Panc1 (cell line): Measurements from ENCODE around the gene MAJIN. TPM values are rescaled to one million over a fixed set of nuclear protein-coding genes. Genes with fewer than 3 reads are reported as not detected.

Source experiments
- ATAC-seq: fragments of 200-7000 bp; cut with Tn5 transposase; 2 replicates; pipeline ENCODE4 v1.9.1; 2020; ENCODE audit warnings: mild to moderate bottlenecking, moderate library complexity
- BruUV-seq: library from RNA; stranded (reverse); fragments of 400-500 nt; replicated peaks from 2 replicates; lab custom pipeline; 2021; lab: Mats Ljungman, UMichigan
- CTCF ChIA-PET: fragments of 300-600 bp; sonication (Branson Sonifier 250); formaldehyde crosslinking; loops from one replicate; lab custom pipeline; 2022; ENCODE audit warnings: antibody characterized with exemption; lab: Charles Lee
- POLR2A ChIA-PET: fragments of 300-600 bp; sonication (Branson Sonifier 250); formaldehyde crosslinking; loops from one replicate; lab custom pipeline; 2022; ENCODE audit warnings: antibody characterized with exemption; lab: Charles Lee
- DNase-seq: peaks from one replicate; pipeline ENCODE4 v3.0.0-alpha.2; 2010; ENCODE audit warnings: low read depth, low spot score
- H3K27ac ChIP-seq: 2 replicates; pipeline ENCODE4 v1.5.1; 2011; ENCODE audit warnings: mild to moderate bottlenecking, low read length, inconsistent platforms
- H3K27me3 ChIP-seq: fragments of 200-500 bp; sonication (Bioruptor generic); 2 replicates; pipeline ENCODE4 v1.6.0; 2014; ENCODE audit warnings: low read length, inconsistent platforms; ENCODE audit not compliant: control insufficient read depth, insufficient read depth
- H3K36me3 ChIP-seq: fragments of 200-500 bp; sonication (Bioruptor generic); 2 replicates; pipeline ENCODE4 v1.5.1; 2014; ENCODE audit warnings: inconsistent platforms, mild to moderate bottlenecking, low read length, moderate library complexity; ENCODE audit not compliant: control insufficient read depth, insufficient read depth
- H3K4me1 ChIP-seq: 2 replicates; pipeline ENCODE4 v1.5.1; 2011; ENCODE audit warnings: inconsistent platforms, mild to moderate bottlenecking, low read length, moderate library complexity; ENCODE audit not compliant: control insufficient read depth, insufficient read depth
- H3K4me3 ChIP-seq, 2 experiments: 2 replicates each; pipeline ENCODE4 v1.5.1; 2011 to 2012; ENCODE audit warnings: low read depth in 2 of 2, low read length in 2 of 2, mild to moderate bottlenecking in 2 of 2, inconsistent platforms in 1 of 2, moderate library complexity in 1 of 2
- H3K9me3 ChIP-seq: fragments of 200-500 bp; sonication (Bioruptor generic); 2 replicates; pipeline ENCODE4 v1.5.1; 2014; ENCODE audit warnings: low read depth, mild to moderate bottlenecking, inconsistent platforms, low read length, moderate library complexity; ENCODE audit not compliant: control insufficient read depth, insufficient read depth
- POLR2AphosphoS5 ChIP-seq: IDR thresholded peaks from 2 replicates; pipeline ENCODE4 v1.6.1; 2012; ENCODE audit warnings: mild to moderate bottlenecking, low read depth, low read length, moderate library complexity
- SIN3A ChIP-seq: IDR thresholded peaks from 2 replicates; pipeline ENCODE4 v1.6.1; 2012; ENCODE audit warnings: low read depth, mild to moderate bottlenecking, low read length, moderate library complexity, borderline replicate concordance; ENCODE audit not compliant: insufficient read depth
- TCF7L2 ChIP-seq: IDR thresholded peaks from 2 replicates; pipeline ENCODE4 v1.6.1; 2011; ENCODE audit warnings: mild to moderate bottlenecking, low read depth, low read length, inconsistent platforms
- in situ Hi-C: cut with HindIII; loops from 2 replicates; pipeline ENCODE4 v1.10.0; 2016; ENCODE audit warnings: low sequenced_read_pairs, low pct_unique_long_range_greater_than_20kb
- intact Hi-C: fragments of 100-400 bp; cut with micrococcal nuclease; formaldehyde crosslinking; loops from one replicate; pipeline ENCODE4 v1.10.0; 2022; ENCODE audit not compliant: unreplicated experiment
- total RNA-seq: library from RNA; stranded (reverse); gene quantifications from one replicate; pipeline ENCODE4 v1.2.1, GENCODE V29; 2021; ENCODE audit not compliant: unreplicated experiment
- TF ChIP-seq, protein P1 (sequence below), 2 experiments: IDR thresholded peaks; 2 replicates each; pipeline ENCODE4 v1.6.1; 2011 to 2012; ENCODE audit warnings: low read depth in 2 of 2, control low read depth in 1 of 2, low read length in 1 of 2, mild to moderate bottlenecking in 1 of 2, moderate library complexity in 1 of 2; ENCODE audit not compliant: insufficient read depth in 1 of 2
- TF ChIP-seq, protein P2 (sequence below): fragments of 450-650 bp; IDR thresholded peaks from 2 replicates; pipeline ENCODE4 v1.5.1; 2017; ENCODE audit warnings: mild to moderate bottlenecking

MAJIN gene
- total RNA-seq, 1 experiment from 2014 or later = not detected

DNA sequence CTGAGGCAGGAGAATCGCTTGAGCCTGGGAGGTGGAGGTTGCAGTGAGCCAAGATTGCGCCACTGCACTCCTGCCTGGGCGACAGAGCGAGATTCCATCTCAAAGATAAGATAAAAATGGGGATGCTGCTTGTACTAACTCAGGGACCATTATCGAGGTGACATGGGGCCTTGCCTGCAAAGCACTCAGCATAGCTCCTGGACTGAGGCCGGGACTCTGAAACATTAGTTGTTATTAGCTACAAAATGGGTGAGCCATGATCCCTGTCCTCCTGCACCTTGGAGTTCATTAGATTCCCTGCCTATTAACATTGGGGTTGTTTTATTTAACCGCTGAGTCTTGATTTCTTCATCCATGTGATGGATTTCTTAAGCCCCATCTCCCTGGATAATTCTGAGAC, 42.3 kb downstream of the MAJIN start:
- POLR2A ChIA-PET = no interaction called here
- H3K9me3 ChIP-seq = no peaks in the 10 kb centered on the region
- no peaks in the 10 kb centered on the region; the same call in 1 of the 2 replicates for H3K36me3 ChIP-seq
- no peak overlapping the region for H3K27ac ChIP-seq
- DNase-seq (no peak), ATAC-seq (no peak)
- BruUV-seq = no TSS peak
- CTCF ChIA-PET = no interaction called here
- no peak overlapping the region for H3K4me3 ChIP-seq
- no peak for TF ChIP-seq POLR2AphosphoS5
- TF ChIP-seq, protein P1, sequence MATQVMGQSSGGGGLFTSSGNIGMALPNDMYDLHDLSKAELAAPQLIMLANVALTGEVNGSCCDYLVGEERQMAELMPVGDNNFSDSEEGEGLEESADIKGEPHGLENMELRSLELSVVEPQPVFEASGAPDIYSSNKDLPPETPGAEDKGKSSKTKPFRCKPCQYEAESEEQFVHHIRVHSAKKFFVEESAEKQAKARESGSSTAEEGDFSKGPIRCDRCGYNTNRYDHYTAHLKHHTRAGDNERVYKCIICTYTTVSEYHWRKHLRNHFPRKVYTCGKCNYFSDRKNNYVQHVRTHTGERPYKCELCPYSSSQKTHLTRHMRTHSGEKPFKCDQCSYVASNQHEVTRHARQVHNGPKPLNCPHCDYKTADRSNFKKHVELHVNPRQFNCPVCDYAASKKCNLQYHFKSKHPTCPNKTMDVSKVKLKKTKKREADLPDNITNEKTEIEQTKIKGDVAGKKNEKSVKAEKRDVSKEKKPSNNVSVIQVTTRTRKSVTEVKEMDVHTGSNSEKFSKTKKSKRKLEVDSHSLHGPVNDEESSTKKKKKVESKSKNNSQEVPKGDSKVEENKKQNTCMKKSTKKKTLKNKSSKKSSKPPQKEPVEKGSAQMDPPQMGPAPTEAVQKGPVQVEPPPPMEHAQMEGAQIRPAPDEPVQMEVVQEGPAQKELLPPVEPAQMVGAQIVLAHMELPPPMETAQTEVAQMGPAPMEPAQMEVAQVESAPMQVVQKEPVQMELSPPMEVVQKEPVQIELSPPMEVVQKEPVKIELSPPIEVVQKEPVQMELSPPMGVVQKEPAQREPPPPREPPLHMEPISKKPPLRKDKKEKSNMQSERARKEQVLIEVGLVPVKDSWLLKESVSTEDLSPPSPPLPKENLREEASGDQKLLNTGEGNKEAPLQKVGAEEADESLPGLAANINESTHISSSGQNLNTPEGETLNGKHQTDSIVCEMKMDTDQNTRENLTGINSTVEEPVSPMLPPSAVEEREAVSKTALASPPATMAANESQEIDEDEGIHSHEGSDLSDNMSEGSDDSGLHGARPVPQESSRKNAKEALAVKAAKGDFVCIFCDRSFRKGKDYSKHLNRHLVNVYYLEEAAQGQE (IDR thresholded peaks at IDR 0.05; ENCODE audit: insufficient read depth in 1 of 2, low read depth in 2 of 2, low read length in 1 of 2) = no peak
- no peak for TF ChIP-seq TCF7L2
- TF ChIP-seq, protein P2, sequence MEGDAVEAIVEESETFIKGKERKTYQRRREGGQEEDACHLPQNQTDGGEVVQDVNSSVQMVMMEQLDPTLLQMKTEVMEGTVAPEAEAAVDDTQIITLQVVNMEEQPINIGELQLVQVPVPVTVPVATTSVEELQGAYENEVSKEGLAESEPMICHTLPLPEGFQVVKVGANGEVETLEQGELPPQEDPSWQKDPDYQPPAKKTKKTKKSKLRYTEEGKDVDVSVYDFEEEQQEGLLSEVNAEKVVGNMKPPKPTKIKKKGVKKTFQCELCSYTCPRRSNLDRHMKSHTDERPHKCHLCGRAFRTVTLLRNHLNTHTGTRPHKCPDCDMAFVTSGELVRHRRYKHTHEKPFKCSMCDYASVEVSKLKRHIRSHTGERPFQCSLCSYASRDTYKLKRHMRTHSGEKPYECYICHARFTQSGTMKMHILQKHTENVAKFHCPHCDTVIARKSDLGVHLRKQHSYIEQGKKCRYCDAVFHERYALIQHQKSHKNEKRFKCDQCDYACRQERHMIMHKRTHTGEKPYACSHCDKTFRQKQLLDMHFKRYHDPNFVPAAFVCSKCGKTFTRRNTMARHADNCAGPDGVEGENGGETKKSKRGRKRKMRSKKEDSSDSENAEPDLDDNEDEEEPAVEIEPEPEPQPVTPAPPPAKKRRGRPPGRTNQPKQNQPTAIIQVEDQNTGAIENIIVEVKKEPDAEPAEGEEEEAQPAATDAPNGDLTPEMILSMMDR = no peak
- no peak for TF ChIP-seq SIN3A
- in situ Hi-C loops (no loop called here), intact Hi-C loops (no loop called here)
- H3K27me3 ChIP-seq = no peaks in the 10 kb centered on the region
- H3K4me1 ChIP-seq = peaks cover 5% of the 10 kb centered on the region; the same call in 1 of the 2 replicates

DNA sequence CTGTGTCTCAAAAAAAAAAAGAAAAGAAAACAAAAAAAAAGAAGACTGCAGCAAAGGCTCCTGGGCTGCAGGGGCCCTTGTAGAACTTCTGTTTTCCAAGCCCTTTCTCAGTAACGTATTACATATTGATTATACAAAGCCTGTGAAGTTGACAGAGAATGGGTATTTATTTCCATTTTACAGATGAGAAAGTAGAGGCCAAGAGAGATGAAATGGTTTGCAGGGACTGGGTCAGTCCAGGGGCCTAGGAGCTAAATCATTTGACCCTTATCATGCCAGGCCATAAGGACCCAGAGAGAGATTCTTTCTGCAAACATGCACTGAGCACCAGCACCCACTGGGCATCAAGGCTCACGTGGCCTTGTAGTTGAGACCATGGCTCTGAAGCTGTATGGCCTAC, 43.0 kb downstream of the MAJIN start:
- ChIA-PET CTCF (no interaction called here), POLR2A (no interaction called here)
- peaks cover 6% of the 10 kb centered on the region; the same call in 1 of the 2 replicates for H3K4me1 ChIP-seq
- H3K27me3 ChIP-seq = no peaks in the 10 kb centered on the region
- H3K9me3 ChIP-seq = no peaks in the 10 kb centered on the region
- intact Hi-C loops (no loop called here), in situ Hi-C loops (no loop called here)
- H3K36me3 ChIP-seq = no peaks in the 10 kb centered on the region; the same call in 1 of the 2 replicates
- DNase-seq (no peak), ATAC-seq (no peak)
- TF ChIP-seq POLR2AphosphoS5 = no peak
- TF ChIP-seq, protein P1 (IDR thresholded peaks at IDR 0.05; ENCODE audit: insufficient read depth in 1 of 2, low read depth in 2 of 2, low read length in 1 of 2) = no peak
- TF ChIP-seq, protein P2 = no peak
- no peak for TF ChIP-seq SIN3A
- no peak for TF ChIP-seq TCF7L2
- H3K27ac ChIP-seq = no peak overlapping the region
- H3K4me3 ChIP-seq = no peak overlapping the region
- no TSS peak for BruUV-seq
